ENCODE data around the gene CHRNB4.

DNA sequence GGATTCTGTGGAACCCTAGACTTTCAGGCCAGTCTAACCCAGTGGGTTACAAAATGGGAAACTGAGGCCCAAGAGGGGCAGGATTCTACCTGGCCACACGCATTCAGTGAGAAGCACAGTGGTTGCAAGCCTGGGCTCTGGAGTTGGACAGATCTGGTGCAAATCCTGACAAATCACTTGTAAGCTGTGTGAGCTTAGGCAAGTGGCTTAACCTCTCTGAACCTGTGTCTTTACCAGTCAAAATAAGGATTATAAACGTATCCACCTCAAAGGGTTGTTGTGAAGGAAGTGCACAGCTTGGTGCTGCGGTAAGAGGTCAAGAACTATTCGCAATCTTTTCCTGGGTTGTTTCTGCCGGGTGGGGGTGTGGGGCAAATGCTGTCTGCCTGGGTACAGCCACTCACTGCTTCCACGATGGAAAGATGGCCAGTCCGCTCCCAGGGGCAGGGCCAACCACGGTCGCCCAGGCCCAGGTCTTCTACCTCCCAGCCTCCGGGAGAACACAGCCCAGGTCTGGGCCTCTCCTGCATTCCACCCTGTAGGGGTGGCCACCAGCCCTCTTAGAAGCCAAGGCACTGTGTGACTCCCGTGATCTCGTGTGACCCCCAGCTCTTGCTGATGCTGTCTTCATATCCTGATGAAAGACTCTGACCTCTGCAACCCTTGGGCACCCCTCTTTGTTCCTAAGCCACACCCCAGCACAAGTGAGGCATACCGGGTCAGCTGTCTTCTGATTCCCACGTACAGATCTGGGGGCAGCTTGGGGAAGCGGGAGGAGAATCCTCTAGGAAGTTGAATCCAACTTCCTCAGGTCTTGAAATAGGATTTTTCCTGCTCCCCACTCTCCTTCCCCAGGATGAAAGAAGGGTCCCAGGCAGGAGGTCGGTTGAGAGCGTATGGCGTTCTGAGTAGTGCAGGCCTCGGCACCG, 21.7 kb downstream of the CHRNB4 start:
- TF ChIP-seq CTCF (IDR thresholded peaks at IDR 0.05) (no peak), EZH2 (IDR thresholded peaks at IDR 0.05; ENCODE audit: borderline replicate concordance, insufficient read depth, low read depth, low read length, poor library complexity, severe bottlenecking) (no peak)
